Mammary epithelial cell (primary cell): ENCODE results near the gene HEATR5A.

Source experiments
- EZH2 ChIP-seq: IDR thresholded peaks from 2 replicates; pipeline ENCODE4 v1.6.1; 2012; ENCODE audit warnings: low read length, inconsistent platforms, borderline replicate concordance
- TF ChIP-seq, protein P1 (sequence below), 2 donors: IDR thresholded peaks in 1 of 2; conservative IDR thresholded peaks in 1 of 2; 2 replicates each; pipeline ENCODE4 v1.5.1; 2011 to 2012; ENCODE audit warnings: inconsistent platforms in 2 of 2, low read length in 2 of 2, mild to moderate bottlenecking in 2 of 2, control low read depth in 1 of 2, low read depth in 1 of 2; ENCODE audit not compliant: insufficient read depth in 1 of 2; ENCODE audit errors: extremely low read depth in 1 of 2

DNA sequence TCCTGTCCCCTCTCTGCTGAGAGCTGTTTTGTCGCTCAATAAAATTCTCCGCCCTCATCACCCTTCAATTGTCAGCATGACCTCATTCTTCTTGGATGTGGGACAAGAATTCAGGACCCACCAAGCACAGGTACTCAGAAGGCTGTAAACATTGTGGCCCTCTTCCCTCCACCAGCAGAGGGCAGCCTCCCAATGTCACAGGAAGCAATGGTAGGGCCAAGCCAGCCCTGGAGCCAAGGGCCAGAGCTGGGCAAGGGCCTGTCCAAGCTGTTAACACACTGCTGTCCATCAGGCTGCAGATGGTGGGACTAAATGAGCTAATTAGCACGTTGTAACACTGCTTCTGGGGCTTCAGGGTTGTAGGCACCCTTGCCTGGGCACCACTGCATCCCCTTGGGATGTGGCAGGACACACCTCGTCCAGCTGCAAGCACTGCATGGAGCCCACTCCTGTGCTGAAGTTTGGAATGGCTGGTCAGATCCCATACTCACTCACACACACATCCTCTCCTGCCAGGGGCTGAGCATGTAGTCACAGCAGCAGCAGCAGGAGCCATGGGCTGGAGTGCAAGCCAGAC is 150.1 kb downstream of the HEATR5A start:
- TF ChIP-seq, protein P1, sequence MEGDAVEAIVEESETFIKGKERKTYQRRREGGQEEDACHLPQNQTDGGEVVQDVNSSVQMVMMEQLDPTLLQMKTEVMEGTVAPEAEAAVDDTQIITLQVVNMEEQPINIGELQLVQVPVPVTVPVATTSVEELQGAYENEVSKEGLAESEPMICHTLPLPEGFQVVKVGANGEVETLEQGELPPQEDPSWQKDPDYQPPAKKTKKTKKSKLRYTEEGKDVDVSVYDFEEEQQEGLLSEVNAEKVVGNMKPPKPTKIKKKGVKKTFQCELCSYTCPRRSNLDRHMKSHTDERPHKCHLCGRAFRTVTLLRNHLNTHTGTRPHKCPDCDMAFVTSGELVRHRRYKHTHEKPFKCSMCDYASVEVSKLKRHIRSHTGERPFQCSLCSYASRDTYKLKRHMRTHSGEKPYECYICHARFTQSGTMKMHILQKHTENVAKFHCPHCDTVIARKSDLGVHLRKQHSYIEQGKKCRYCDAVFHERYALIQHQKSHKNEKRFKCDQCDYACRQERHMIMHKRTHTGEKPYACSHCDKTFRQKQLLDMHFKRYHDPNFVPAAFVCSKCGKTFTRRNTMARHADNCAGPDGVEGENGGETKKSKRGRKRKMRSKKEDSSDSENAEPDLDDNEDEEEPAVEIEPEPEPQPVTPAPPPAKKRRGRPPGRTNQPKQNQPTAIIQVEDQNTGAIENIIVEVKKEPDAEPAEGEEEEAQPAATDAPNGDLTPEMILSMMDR (conservative IDR thresholded peaks at IDR 0.05 in 1 of 2, IDR thresholded peaks at IDR 0.05 in 1 of 2; ENCODE audit: extremely low read depth in 1 of 2, insufficient read depth in 1 of 2, low read depth in 1 of 2, low read length in 2 of 2) = peak; percentile 45 to 66
- TF ChIP-seq EZH2 = no peak
